Karpas-422 (cell line): ENCODE measurements around the gene LEMD2. TPM values are rescaled to one million over a fixed set of nuclear protein-coding genes. Genes with fewer than 3 reads are reported as not detected.

Experiments
- DNase-seq: peaks from one replicate; pipeline ENCODE4 v3.0.0-alpha.2; 2015
- H2AFZ ChIP-seq: fragments of 200-600 bp; sonication (generic); 2 replicates; pipeline ENCODE4 v1.6.1; 2014; ENCODE audit warnings: antibody characterized with exemption, low read length, mixed read lengths
- H3K27ac ChIP-seq: fragments of 200-600 bp; sonication (generic); 2 replicates; pipeline ENCODE4 v1.5.1; 2014; ENCODE audit warnings: mild to moderate bottlenecking, low read length, moderate library complexity
- H3K27me3 ChIP-seq: fragments of 200-600 bp; sonication (generic); 2 replicates; pipeline ENCODE4 v1.6.1; 2014; ENCODE audit warnings: low read length, mixed read lengths
- H3K36me3 ChIP-seq: fragments of 200-600 bp; sonication (generic); 2 replicates; pipeline ENCODE4 v1.6.1; 2014; ENCODE audit warnings: low read length, mixed read lengths; ENCODE audit not compliant: insufficient read depth
- H3K4me1 ChIP-seq: fragments of 200-600 bp; sonication (generic); 2 replicates; pipeline ENCODE4 v1.6.1; 2014; ENCODE audit warnings: mild to moderate bottlenecking, low read length, mixed read lengths
- H3K4me2 ChIP-seq: fragments of 200-600 bp; sonication (generic); 2 replicates; pipeline ENCODE4 v1.6.1; 2014; ENCODE audit warnings: low read length, low read depth, mild to moderate bottlenecking; ENCODE audit not compliant: poor library complexity, severe bottlenecking
- H3K4me3 ChIP-seq: fragments of 200-600 bp; sonication (generic); 2 replicates; pipeline ENCODE4 v1.5.1; 2014; ENCODE audit warnings: mild to moderate bottlenecking, antibody characterized with exemption, low read length, mixed read lengths
- H3K79me2 ChIP-seq: fragments of 200-600 bp; sonication (generic); 2 replicates; pipeline ENCODE4 v1.6.1; 2014; ENCODE audit warnings: mild to moderate bottlenecking, low read length, mixed read lengths
- H3K9ac ChIP-seq: fragments of 200-600 bp; sonication (generic); 2 replicates; pipeline ENCODE4 v1.6.0; 2014; ENCODE audit warnings: low read length
- H3K9me2 ChIP-seq: fragments of 200-600 bp; sonication (generic), shearing (Covaris generic); replicated peaks from 2 replicates; pipeline ENCODE4 v1.6.0; 2014; ENCODE audit warnings: mild to moderate bottlenecking, low read length, moderate library complexity; ENCODE audit not compliant: insufficient read depth
- H3K9me3 ChIP-seq: fragments of 300-700, 200-600 bp; sonication (generic); 2 replicates; pipeline ENCODE4 v1.6.1; 2014; ENCODE audit warnings: low read length, mixed read lengths
- H4K20me1 ChIP-seq: fragments of 200-600 bp; sonication (generic); 2 replicates; pipeline ENCODE4 v1.6.1; 2014; ENCODE audit warnings: mild to moderate bottlenecking, antibody characterized with exemption, low read length, low read depth; ENCODE audit not compliant: insufficient read depth
- total RNA-seq: library from RNA; depleted of rRNA; stranded (reverse); fragments of >200 nt; shearing (Covaris generic); gene quantifications from 2 replicates; pipeline ENCODE4 v1.2.3, GENCODE V29; 2014; ENCODE audit warnings: low replicate concordance

The LEMD2 gene
- total RNA-seq, 1 experiment from 2014 or later: 32.8 TPM

GRCh38 chr6:33746651-33747100 lies 42.3 kb downstream of the LEMD2 start, which contains the start of gene IP6K3:
Gene IP6K3 (minus strand): TSS chr6:33746905. CDS start chr6:33735476, 11,429 bp downstream.
- no peaks in the 10 kb centered on the region for H4K20me1 ChIP-seq
- H3K4me2 ChIP-seq: no peak within 1 kb of the TSS
- no peak within 1 kb of the TSS for H3K4me3 ChIP-seq
- H2AFZ ChIP-seq: no peak within 1 kb of the TSS
- H3K9ac ChIP-seq: no peak within 1 kb of the TSS
- no peaks in the 10 kb centered on the region for H3K36me3 ChIP-seq
- H3K9me3 ChIP-seq: no peaks in the 10 kb centered on the region
- H3K27me3 ChIP-seq: no peaks in the 10 kb centered on the region
- no peaks in the 10 kb centered on the region for H3K79me2 ChIP-seq
- DNase-seq: no peak
- H3K4me1 ChIP-seq: peaks cover 3% of the 10 kb centered on the region; the same call in 1 of the 2 replicates
- H3K27ac ChIP-seq: no peak within 1 kb of the TSS
- no peaks in the 10 kb centered on the region for H3K9me2 ChIP-seq

GRCh38 chr6:33746036-33746600 lies 42.8 kb downstream of the LEMD2 start:
- Histone ChIP-seq H3K9me3 (no peaks in the 10 kb centered on the region), H3K79me2 (no peaks in the 10 kb centered on the region), H2AFZ (no peak overlapping the region), H3K4me3 (no peak overlapping the region), H3K9ac (no peak overlapping the region), H3K4me1 (peaks cover 3% of the 10 kb centered on the region; the same call in 1 of the 2 replicates), H3K36me3 (no peaks in the 10 kb centered on the region), H3K27me3 (no peaks in the 10 kb centered on the region), H3K27ac (no peak overlapping the region), H3K9me2 (no peaks in the 10 kb centered on the region), H4K20me1 (no peaks in the 10 kb centered on the region), H3K4me2 (no peak overlapping the region)
- DNase-seq: no peak

- no peak overlapping the region for H3K27ac ChIP-seq
- H4K20me1 ChIP-seq: no peaks in the 10 kb centered on the region
- H3K79me2 ChIP-seq: no peaks in the 10 kb centered on the region
- DNase-seq: no peak
- no peak overlapping the region for H3K4me2 ChIP-seq
- H3K36me3 ChIP-seq: no peaks in the 10 kb centered on the region
- no peaks in the 10 kb centered on the region for H3K9me3 ChIP-seq
- no peak overlapping the region for H3K4me3 ChIP-seq
- H3K9me2 ChIP-seq: no peaks in the 10 kb centered on the region
- H3K27me3 ChIP-seq: no peaks in the 10 kb centered on the region
- H3K9ac ChIP-seq: no peak overlapping the region
- no peak overlapping the region for H2AFZ ChIP-seq
- H3K4me1 ChIP-seq: peaks cover 3% of the 10 kb centered on the region; the same call in 1 of the 2 replicates
Measured at GRCh38 chr6:33745548-33745947, 43.4 kb downstream of the LEMD2 start.

- H3K4me1 ChIP-seq: peaks cover 3% of the 10 kb centered on the region; the same call in 1 of the 2 replicates
- no peak overlapping the region for H3K4me2 ChIP-seq
- no peak overlapping the region for H3K4me3 ChIP-seq
- no peaks in the 10 kb centered on the region for H3K9me2 ChIP-seq
- no peaks in the 10 kb centered on the region for H4K20me1 ChIP-seq
- DNase-seq: peak; percentile 46
- no peak overlapping the region for H3K27ac ChIP-seq
- H3K27me3 ChIP-seq: no peaks in the 10 kb centered on the region
- no peak overlapping the region for H3K9ac ChIP-seq
- no peaks in the 10 kb centered on the region for H3K36me3 ChIP-seq
- H3K79me2 ChIP-seq: no peaks in the 10 kb centered on the region
- no peak overlapping the region for H2AFZ ChIP-seq
- H3K9me3 ChIP-seq: no peaks in the 10 kb centered on the region
Measured at GRCh38 chr6:33744895-33745546, 43.9 kb downstream of the LEMD2 start.

- H3K4me2 ChIP-seq: no peak overlapping the region
- peaks cover 3% of the 10 kb centered on the region; the same call in 1 of the 2 replicates for H3K4me1 ChIP-seq
- H3K79me2 ChIP-seq: no peaks in the 10 kb centered on the region
- H3K36me3 ChIP-seq: no peaks in the 10 kb centered on the region
- no peaks in the 10 kb centered on the region for H3K27me3 ChIP-seq
- no peaks in the 10 kb centered on the region for H4K20me1 ChIP-seq
- H3K9me2 ChIP-seq: no peaks in the 10 kb centered on the region
- H3K9ac ChIP-seq: no peak overlapping the region
- no peaks in the 10 kb centered on the region for H3K9me3 ChIP-seq
- H2AFZ ChIP-seq: no peak overlapping the region
- no peak overlapping the region for H3K27ac ChIP-seq
- H3K4me3 ChIP-seq: no peak overlapping the region
- DNase-seq: peak; percentile 90
Measured at GRCh38 chr6:33744001-33744848, 44.7 kb downstream of the LEMD2 start.

- Histone ChIP-seq H3K4me2 (no peak overlapping the region), H3K36me3 (no peaks in the 10 kb centered on the region), H3K9ac (no peak overlapping the region), H3K79me2 (no peaks in the 10 kb centered on the region), H2AFZ (no peak overlapping the region), H3K4me1 (peaks cover 3% of the 10 kb centered on the region; the same call in 1 of the 2 replicates), H3K9me3 (no peaks in the 10 kb centered on the region), H3K27ac (no peak overlapping the region), H3K27me3 (no peaks in the 10 kb centered on the region), H3K4me3 (no peak overlapping the region), H4K20me1 (no peaks in the 10 kb centered on the region), H3K9me2 (no peaks in the 10 kb centered on the region)
- DNase-seq: no peak
Measured at GRCh38 chr6:33742837-33743236, 46.1 kb downstream of the LEMD2 start.

- Histone ChIP-seq H3K9ac (no peak overlapping the region), H2AFZ (no peak overlapping the region), H3K36me3 (no peaks in the 10 kb centered on the region), H3K4me2 (no peak overlapping the region), H4K20me1 (no peaks in the 10 kb centered on the region), H3K9me3 (no peaks in the 10 kb centered on the region), H3K27ac (no peak overlapping the region), H3K9me2 (no peaks in the 10 kb centered on the region), H3K4me1 (peaks cover 3% of the 10 kb centered on the region; the same call in 1 of the 2 replicates), H3K79me2 (no peaks in the 10 kb centered on the region), H3K4me3 (no peak overlapping the region), H3K27me3 (no peaks in the 10 kb centered on the region)
- DNase-seq: peak; percentile 55
Measured at GRCh38 chr6:33742092-33742491, 46.8 kb downstream of the LEMD2 start.

- no peak overlapping the region for H3K4me3 ChIP-seq
- no peaks in the 10 kb centered on the region for H4K20me1 ChIP-seq
- DNase-seq: no peak
- no peak overlapping the region for H2AFZ ChIP-seq
- H3K27ac ChIP-seq: no peak overlapping the region
- no peak overlapping the region for H3K9ac ChIP-seq
- H3K27me3 ChIP-seq: no peaks in the 10 kb centered on the region
- H3K36me3 ChIP-seq: no peaks in the 10 kb centered on the region
- no peaks in the 10 kb centered on the region for H3K9me2 ChIP-seq
- H3K9me3 ChIP-seq: no peaks in the 10 kb centered on the region
- peaks cover 3% of the 10 kb centered on the region; the same call in 1 of the 2 replicates for H3K4me1 ChIP-seq
- H3K79me2 ChIP-seq: no peaks in the 10 kb centered on the region
- H3K4me2 ChIP-seq: no peak overlapping the region
Measured at GRCh38 chr6:33740794-33741193, 48.1 kb downstream of the LEMD2 start.
